Stimulated activated CD8-positive, alpha-beta memory T cell treated with anti-CD3 and anti-CD28 coated beads, Interleukin-2, amount 100 ng/mL, for 48 hours (primary cell): ENCODE data around the gene SLC27A6.
"Not testable (repeated sequence)": the region's sequence is repeated elsewhere in the genome, so short reads cannot be mapped to it uniquely, and the experiment has no call there.

ENCODE experiments used
- DNase-seq, 2 donors: peaks; one replicate each; pipeline ENCODE4 v3.0.0-alpha.2; 2020; ENCODE audit warnings: low read depth in 2 of 2

The SLC27A6 gene

GRCh38 chr5:129001841-129002526, 36.7 kb downstream of the SLC27A6 start:
- DNase-seq = no peak

GRCh38 chr5:129002527-129002842, 37.2 kb downstream of the SLC27A6 start:
- no peak for DNase-seq

GRCh38 chr5:129003232-129003631, 37.9 kb downstream of the SLC27A6 start:
- no peak for DNase-seq

- no peak for DNase-seq
These were observed 48.9 kb downstream of the SLC27A6 start for GRCh38 chr5:129014185-129014584.

GRCh38 chr5:129018837-129019236, 53.5 kb downstream of the SLC27A6 start:
- DNase-seq = no peak

GRCh38 chr5:129019401-129019908, 54.2 kb downstream of the SLC27A6 start:
- no peak for DNase-seq

- no peak for DNase-seq
These were observed 55.4 kb downstream of the SLC27A6 start for GRCh38 chr5:129020683-129021082.

GRCh38 chr5:129021744-129022143, 56.5 kb downstream of the SLC27A6 start:
- no peak for DNase-seq

GRCh38 chr5:129022599-129022998, 57.3 kb downstream of the SLC27A6 start:
- DNase-seq = no peak

- DNase-seq = no peak
These were observed 62.0 kb downstream of the SLC27A6 start for GRCh38 chr5:129027260-129027659.

- no peak for DNase-seq
These were observed 66.8 kb downstream of the SLC27A6 start for GRCh38 chr5:129031886-129032683.

GRCh38 chr5:129036257-129036656, 71.0 kb downstream of the SLC27A6 start:
- not testable (repeated sequence) for DNase-seq

GRCh38 chr5:129041196-129041881, 76.1 kb downstream of the SLC27A6 start:
- no peak for DNase-seq

- no peak for DNase-seq
These were observed 77.0 kb downstream of the SLC27A6 start for GRCh38 chr5:129042306-129042705.

GRCh38 chr5:129043894-129044293, 78.6 kb downstream of the SLC27A6 start:
- DNase-seq = no peak

- DNase-seq = no peak
These were observed 80.9 kb downstream of the SLC27A6 start for GRCh38 chr5:129046151-129046550.

- no peak for DNase-seq
These were observed 83.2 kb downstream of the SLC27A6 start for GRCh38 chr5:129048509-129048908.

GRCh38 chr5:129049126-129049799, 84.0 kb downstream of the SLC27A6 start:
- DNase-seq = no peak

- DNase-seq = no peak
These were observed 86.0 kb downstream of the SLC27A6 start for GRCh38 chr5:129051283-129051682.

- DNase-seq = no peak
These were observed 88.2 kb downstream of the SLC27A6 start for GRCh38 chr5:129053438-129053837.

GRCh38 chr5:129057329-129057728, 92.0 kb downstream of the SLC27A6 start:
- DNase-seq = no peak

- DNase-seq = no peak
These were observed 96.6 kb downstream of the SLC27A6 start for GRCh38 chr5:129061849-129062248.
